Suppressor macrophage treated with lipopolysaccharide for 4 hours (primary cell): ENCODE measurements around the gene SLC39A12.

Source experiments
- DNase-seq: peaks from one replicate; pipeline ENCODE4 v3.0.0-alpha.2; 2020

SLC39A12 gene

DNA sequence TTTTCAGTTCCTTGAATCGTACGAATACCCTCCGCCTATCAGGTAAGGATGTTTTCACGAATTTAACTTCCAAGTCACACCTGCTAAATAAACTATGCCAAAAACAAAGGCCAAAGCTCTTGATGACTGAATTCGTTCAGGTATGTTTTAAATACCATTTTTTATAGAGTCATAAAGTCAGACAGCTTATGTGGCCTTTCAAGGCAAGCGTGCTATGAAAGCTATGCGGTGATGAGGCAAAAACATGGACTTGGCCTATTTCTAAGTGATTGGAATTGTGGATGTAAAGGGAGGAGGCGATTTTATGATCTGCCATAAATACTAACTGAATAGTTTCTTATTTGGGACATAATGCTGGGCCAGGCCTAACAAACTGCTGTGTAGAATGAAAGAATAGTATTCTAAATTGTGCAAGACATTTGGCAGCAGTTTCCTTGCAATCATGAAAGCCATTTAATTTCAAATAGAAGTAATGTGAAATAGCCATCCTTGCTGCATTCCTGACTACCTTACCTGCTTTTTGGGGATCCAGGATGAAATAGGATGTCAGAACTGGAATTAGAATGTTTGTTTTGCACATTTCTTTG, 14.0 kb downstream of the SLC39A12 start:
- no peak for DNase-seq

DNA sequence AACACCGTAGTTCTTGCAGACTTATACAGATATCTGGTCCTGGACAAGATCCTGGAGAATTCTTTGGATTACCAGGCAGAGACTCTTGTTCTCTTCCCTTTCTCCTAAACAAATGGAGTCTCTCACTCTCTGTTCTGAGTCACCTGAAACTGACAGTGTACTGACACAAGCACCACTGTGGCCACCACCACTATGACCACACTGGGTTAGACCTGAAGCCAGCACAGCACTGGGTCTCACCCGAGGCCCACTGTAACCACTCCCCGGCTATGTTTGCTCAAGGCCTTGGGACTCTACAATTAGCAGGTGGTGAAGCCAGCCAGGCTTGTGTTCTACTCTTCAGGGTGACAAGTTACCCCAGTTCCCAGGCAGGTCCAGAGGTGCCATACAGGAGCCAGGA, 22.8 kb downstream of the SLC39A12 start:
- no peak for DNase-seq

- DNase-seq, result no peak
These were observed 29.3 kb downstream of the SLC39A12 start for GRCh38 chr10:17980846-17981565.

DNA sequence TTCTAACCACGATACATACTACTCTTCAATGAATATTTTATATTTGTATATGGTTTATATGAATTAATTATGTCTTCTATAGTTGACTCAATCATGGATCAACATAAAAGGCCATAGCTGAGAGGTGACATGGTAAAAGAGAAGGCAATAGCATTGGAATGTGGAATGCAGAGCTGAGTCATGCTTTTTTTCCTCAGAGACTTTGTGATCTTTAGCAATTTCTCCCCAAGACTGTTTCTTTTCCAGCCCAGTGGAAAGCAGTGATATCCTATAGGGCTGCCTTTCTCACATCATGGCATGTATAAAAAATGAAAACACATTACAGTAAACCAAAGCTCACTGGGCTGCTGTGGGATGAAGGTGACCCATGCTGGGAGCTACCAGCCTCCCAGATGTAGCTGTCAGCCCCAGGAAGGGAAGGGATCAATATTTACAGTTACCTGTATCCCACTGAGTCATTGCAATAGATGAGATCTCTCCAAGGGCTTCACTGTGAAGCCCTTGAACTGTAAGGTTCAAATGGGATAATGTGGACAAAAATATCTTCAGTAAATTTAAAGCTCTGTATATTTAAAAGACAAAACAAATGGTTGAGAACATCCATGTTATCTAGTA, 30.2 kb downstream of the SLC39A12 start:
- no peak for DNase-seq

GRCh38 chr10:17984056-17984455, 32.3 kb downstream of the SLC39A12 start:
- peak; percentile 9 for DNase-seq

GRCh38 chr10:17984563-17984962, 32.8 kb downstream of the SLC39A12 start:
- DNase-seq, result no peak

- DNase-seq, result peak; percentile 48
These were observed 38.4 kb downstream of the SLC39A12 start for GRCh38 chr10:17989908-17990767.

GRCh38 chr10:17992266-17992665, 40.5 kb downstream of the SLC39A12 start:
- DNase-seq, result no peak

DNA sequence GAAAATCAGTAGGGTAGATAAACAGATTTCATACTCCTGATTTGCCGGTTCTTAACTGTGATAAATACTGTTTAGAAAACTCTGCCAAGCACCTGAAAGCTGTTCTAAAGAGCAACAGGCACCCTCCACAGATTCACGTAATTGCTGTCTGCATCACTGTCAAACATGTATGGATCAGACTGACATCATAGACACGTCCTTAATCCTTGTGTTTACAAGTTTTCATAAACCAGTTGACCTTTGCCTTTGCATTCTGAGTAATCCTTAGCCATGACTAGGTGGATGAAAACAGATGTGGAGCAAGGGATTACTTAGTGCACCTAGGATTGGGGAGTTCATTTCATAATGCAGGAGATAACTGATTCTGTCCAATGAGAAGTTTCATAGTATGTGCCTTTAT, 41.6 kb downstream of the SLC39A12 start:
- no peak for DNase-seq

GRCh38 chr10:18000601-18001000, 48.9 kb downstream of the SLC39A12 start:
- DNase-seq, result no peak

GRCh38 chr10:18005445-18005780, 53.7 kb downstream of the SLC39A12 start:
- DNase-seq, result no peak

DNA sequence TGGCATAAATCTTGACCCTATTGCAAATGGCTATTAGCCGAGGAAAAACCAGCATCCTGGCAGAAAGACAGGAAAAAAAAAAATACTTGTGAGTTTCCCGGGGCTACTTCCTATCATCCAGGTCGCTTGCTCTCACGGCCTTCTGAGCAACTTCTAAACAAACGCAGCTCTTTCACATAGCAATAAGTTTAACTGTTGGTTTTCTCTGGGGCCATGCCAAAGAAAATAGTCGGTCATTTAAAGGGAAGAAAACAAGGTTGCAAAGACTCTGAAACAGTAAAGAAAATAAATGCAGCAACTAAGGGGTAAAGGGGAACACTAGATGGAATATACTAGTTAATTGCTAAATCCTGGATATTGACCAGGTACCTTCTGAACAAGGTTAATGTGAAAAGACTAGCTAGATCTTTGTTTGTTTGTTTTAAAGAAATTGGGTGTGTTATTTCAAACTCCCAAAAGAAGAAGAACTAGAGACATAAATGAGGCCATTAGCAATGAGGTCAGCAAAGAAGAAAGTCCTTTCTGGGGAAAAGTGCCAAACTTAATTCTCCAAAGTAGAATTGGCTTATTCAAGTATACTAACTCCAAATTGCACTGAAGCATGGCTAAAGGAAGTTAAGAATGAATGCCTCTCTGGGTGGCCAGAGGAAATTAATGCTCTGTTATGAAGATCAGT, 54.2 kb downstream of the SLC39A12 start:
- DNase-seq, result no peak

DNA sequence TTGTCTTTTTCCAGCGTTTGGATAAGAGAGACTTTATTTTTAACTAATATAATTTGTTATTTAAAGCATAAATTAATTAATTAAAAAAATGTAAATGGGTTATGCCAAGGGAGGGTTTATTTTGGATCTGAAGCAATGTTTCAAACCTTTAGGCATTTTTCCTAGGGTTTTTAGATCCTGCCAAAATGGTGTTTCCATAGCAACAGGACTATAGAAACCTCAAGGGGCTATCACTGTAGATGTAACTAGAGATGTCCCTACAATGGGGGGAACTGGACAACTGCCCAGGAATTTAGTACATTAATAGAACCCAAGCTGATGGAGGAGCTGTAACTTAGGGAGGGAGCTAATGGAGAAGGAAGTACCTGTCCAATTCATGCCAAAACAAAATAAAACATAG, 57.3 kb downstream of the SLC39A12 start:
- no peak for DNase-seq

DNA sequence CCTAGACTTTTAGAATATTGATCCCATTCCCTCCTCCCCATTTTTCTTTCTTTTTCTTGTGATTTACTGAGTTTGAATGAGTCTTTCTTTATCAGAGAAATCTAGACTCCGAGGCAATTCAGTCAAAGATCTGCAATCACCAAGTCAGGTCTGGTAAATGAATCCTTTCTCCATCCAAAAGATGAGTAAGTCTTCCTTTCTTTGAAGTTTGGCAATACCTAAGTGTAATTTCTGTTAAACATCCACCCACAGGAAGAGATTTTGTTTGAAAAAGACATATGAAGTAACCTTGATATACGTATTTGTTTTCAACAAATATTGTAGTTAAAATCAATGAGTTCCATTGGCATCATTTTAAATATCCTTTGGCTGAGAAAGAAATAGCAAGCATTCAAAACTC, 58.3 kb downstream of the SLC39A12 start:
- DNase-seq, result peak; percentile 12

DNA sequence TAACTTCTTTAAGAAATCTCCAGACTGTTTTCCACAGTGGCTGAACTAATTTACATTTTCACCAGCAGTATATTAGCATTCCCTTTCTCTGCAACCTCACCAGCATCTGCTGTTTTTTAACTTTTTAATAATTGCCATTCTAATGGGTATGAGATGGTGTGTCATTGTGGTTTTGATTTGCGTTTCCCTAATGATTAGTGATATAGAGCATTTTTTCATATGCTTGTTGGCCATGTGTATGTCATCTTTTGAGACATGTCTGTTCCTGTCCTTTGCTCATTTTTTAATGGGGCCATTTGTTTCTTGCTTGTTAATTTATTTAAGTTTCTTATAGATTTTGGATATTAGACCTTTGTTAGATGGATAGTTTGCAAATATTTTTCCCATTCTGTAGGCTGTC, 68.8 kb downstream of the SLC39A12 start:
- DNase-seq, result no peak

- no peak for DNase-seq
These were observed 70.2 kb downstream of the SLC39A12 start for GRCh38 chr10:18021725-18022480.

DNA sequence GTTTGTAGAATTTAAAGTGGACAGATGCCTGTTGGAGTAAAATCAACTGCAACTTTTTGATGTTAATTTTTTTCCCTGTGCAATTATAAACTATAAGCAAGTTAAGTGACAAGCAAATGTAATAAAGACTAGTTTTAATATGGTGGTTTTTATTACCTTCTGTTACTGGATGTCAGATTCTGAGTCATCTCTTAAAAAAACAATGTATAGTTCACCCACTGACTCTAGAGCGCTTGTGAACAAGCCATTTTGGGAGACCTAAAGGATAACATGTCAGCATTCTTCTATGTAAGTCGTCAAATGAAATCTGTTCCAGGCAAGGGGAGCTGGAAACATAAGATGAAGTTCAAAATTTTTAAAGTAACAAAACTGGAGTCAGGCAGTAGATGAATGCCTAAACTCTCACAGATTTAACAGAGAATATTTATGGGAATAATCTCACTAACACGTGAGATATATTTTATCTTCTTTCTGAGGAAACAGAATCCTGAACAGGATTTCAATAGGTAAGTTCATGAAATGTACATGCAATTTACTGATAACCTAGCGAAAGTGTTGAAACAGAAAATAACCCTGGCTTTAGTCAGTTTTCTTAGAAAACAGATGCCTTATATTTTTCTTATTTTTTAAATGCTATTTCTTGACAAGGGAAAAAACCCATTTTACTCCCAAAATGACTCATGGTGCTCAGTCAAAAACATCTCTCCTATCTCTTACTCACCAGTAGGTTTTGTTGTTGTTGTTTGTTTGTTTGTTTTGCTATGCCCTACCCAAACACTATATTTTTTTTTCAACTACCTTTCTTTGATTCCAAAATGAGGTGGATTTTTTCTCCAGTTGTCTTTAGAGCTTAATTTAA, 91.7 kb downstream of the SLC39A12 start:
- DNase-seq, result no peak

GRCh38 chr10:18044976-18045720, 93.4 kb downstream of the SLC39A12 start:
- no peak for DNase-seq

GRCh38 chr10:18056583-18056982, 104.9 kb downstream of the SLC39A12 start:
- DNase-seq, result no peak

GRCh38 chr10:18059826-18060559, 108.3 kb downstream of the SLC39A12 start:
- no peak for DNase-seq
